ENCODE measurements around the gene SPP1.

The SPP1 gene

DNA sequence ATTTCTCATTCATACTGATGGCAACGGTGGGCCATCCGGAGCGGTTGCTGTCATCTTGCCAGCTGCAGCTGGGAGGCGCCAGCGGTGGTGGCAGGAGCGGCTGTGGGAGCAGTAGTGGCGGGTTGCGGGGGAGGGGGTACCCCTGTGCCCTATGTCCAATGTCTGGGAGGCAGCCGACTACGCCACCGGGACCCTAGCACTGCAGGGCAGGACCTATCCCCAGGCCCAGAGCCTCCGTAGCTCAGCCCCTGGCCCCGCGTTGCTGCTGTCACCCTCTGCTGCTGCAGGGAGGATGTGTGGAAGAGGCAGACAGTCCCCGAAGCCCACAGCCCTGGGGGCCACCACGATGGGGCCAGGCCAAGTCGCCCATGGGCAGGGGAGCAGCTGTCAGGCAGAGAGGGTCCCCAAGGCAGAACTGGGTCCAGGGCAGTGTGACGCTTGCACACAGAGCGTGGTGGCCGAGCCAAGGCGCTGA lies 10.0 kb upstream of the SPP1 start:
- Histone ChIP-seq H4K20me1 (ENCODE audit: insufficient read depth) (no peaks in the 10 kb centered on the region), H3K4me2 (no peak overlapping the region), H3K79me2 (ENCODE audit: insufficient read depth, low read depth) (no peaks in the 10 kb centered on the region), H3K9ac (no peak overlapping the region), H3K4me1 (ENCODE audit: low read depth, poor library complexity, severe bottlenecking) (no peaks in the 10 kb centered on the region), H2AFZ (ENCODE audit: low read depth) (no peak overlapping the region), H3K4me3 (IDR thresholded peaks at IDR 0.05; ENCODE audit: insufficient read depth, low read depth, low read length) (no peak overlapping the region), H3K27ac (no peak overlapping the region), H3K27me3 (ENCODE audit: insufficient read depth, low read depth) (no peaks in the 10 kb centered on the region), H3K36me3 (ENCODE audit: insufficient read depth) (no peaks in the 10 kb centered on the region)
- TF ChIP-seq, protein P1, sequence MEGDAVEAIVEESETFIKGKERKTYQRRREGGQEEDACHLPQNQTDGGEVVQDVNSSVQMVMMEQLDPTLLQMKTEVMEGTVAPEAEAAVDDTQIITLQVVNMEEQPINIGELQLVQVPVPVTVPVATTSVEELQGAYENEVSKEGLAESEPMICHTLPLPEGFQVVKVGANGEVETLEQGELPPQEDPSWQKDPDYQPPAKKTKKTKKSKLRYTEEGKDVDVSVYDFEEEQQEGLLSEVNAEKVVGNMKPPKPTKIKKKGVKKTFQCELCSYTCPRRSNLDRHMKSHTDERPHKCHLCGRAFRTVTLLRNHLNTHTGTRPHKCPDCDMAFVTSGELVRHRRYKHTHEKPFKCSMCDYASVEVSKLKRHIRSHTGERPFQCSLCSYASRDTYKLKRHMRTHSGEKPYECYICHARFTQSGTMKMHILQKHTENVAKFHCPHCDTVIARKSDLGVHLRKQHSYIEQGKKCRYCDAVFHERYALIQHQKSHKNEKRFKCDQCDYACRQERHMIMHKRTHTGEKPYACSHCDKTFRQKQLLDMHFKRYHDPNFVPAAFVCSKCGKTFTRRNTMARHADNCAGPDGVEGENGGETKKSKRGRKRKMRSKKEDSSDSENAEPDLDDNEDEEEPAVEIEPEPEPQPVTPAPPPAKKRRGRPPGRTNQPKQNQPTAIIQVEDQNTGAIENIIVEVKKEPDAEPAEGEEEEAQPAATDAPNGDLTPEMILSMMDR (conservative IDR thresholded peaks at IDR 0.05; ENCODE audit: low read depth, low read length): no peak

DNA sequence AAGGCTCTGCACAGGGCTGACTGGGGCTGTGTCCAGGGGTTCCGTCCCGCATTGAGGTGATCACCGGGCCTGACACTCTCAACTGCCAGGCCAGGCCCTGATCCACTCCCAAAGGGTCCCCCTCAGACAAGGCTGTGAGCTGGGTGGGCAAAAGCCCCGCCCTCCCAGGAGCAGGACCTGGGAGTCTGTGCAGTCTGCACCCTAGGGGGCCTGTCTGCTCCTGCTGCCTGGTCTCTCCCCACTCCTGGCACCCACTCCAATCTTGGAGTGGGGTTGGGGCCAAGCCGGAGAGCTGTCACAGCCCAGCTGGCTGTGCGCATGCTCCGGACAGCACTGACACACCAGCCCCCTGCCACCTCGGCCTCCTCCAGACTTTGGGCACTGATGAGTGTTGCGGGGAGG lies 9.4 kb upstream of the SPP1 start:
- Histone ChIP-seq H3K36me3 (ENCODE audit: insufficient read depth) (no peaks in the 10 kb centered on the region), H2AFZ (ENCODE audit: low read depth) (no peak overlapping the region), H3K4me1 (ENCODE audit: low read depth, poor library complexity, severe bottlenecking) (no peaks in the 10 kb centered on the region)

DNA sequence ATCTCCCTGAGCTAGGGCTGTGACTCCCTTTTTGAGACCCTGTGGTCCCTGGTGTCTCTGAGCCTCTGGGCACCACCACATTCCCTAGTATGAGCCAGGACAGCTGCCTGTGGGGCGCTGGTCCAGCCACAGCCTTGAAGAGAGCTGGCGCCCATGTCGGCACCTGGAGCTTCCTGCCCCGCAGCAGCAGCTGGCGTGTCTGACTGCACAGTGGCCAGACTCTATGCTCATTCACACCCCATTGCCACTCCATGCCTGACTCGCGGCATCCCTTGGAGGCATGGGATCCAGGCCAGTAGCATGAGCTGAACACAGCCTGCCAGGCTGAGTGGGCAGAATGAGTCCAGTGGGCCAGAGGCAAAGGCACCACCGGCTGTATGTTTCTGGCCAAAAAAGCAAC lies 8.3 kb upstream of the SPP1 start:
- TF ChIP-seq, protein P1 (conservative IDR thresholded peaks at IDR 0.05; ENCODE audit: low read depth, low read length): no peak
- H3K4me2 ChIP-seq: no peak overlapping the region
- no peaks in the 10 kb centered on the region for H4K20me1 ChIP-seq (ENCODE audit: insufficient read depth)
- H3K36me3 ChIP-seq (ENCODE audit: insufficient read depth): no peaks in the 10 kb centered on the region
- no peak overlapping the region for H2AFZ ChIP-seq (ENCODE audit: low read depth)
- no peaks in the 10 kb centered on the region for H3K79me2 ChIP-seq (ENCODE audit: insufficient read depth, low read depth)
- no peak overlapping the region for H3K4me3 ChIP-seq (IDR thresholded peaks at IDR 0.05; ENCODE audit: insufficient read depth, low read depth, low read length)
- H3K9ac ChIP-seq: no peak overlapping the region
- no peaks in the 10 kb centered on the region for H3K4me1 ChIP-seq (ENCODE audit: low read depth, poor library complexity, severe bottlenecking)
- no peak overlapping the region for H3K27ac ChIP-seq
- no peaks in the 10 kb centered on the region for H3K27me3 ChIP-seq (ENCODE audit: insufficient read depth, low read depth)

More for the DNA sequence above, 9.4 kb upstream of the SPP1 start:
- Histone ChIP-seq H4K20me1 (ENCODE audit: insufficient read depth) (no peaks in the 10 kb centered on the region), H3K27me3 (ENCODE audit: insufficient read depth, low read depth) (no peaks in the 10 kb centered on the region), H3K4me3 (IDR thresholded peaks at IDR 0.05; ENCODE audit: insufficient read depth, low read depth, low read length) (no peak overlapping the region), H3K4me2 (no peak overlapping the region), H3K9ac (no peak overlapping the region), H3K27ac (no peak overlapping the region), H3K79me2 (ENCODE audit: insufficient read depth, low read depth) (no peaks in the 10 kb centered on the region)
- TF ChIP-seq, protein P1 (conservative IDR thresholded peaks at IDR 0.05; ENCODE audit: low read depth, low read length): no peak

DNA sequence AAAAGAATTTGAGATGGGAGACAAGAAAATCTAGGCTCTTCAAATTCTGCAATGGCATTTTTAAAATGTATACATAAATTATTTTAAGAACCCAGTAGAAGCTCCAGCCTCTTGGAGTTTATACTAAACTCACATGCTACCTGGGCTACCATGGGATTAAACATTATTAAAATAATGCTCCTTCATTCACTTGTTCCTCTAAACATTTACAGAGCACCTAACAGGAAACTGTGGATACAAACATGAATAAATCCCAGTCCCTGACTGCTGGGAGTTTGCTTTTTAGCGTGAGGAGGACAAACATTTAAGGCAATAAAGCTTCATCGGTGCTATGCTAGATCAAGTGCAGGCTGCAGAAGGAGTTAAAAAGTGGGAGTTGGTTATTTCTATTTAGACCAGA lies 5.4 kb upstream of the SPP1 start:
- no peaks in the 10 kb centered on the region for H4K20me1 ChIP-seq (ENCODE audit: insufficient read depth)
- no peaks in the 10 kb centered on the region for H3K36me3 ChIP-seq (ENCODE audit: insufficient read depth)
- no peaks in the 10 kb centered on the region for H3K79me2 ChIP-seq (ENCODE audit: insufficient read depth, low read depth)
- no peaks in the 10 kb centered on the region for H3K27me3 ChIP-seq (ENCODE audit: insufficient read depth, low read depth)
- H3K9ac ChIP-seq: no peak overlapping the region
- no peak overlapping the region for H3K27ac ChIP-seq
- TF ChIP-seq, protein P1 (conservative IDR thresholded peaks at IDR 0.05; ENCODE audit: low read depth, low read length): no peak
- no peak overlapping the region for H2AFZ ChIP-seq (ENCODE audit: low read depth)
- H3K4me3 ChIP-seq (IDR thresholded peaks at IDR 0.05; ENCODE audit: insufficient read depth, low read depth, low read length): no peak overlapping the region
- H3K4me2 ChIP-seq: no peak overlapping the region
- peaks cover under 1% of the 10 kb centered on the region for H3K4me1 ChIP-seq (ENCODE audit: low read depth, poor library complexity, severe bottlenecking)
